Head of caudate nucleus (tissue), 42 donors: ENCODE data around the gene POLK.

Experiments
- DNase-seq, 42 donors: peaks; one replicate each; pipeline versions ENCODE4 v3.0.0 to v3.0.0-alpha.2; 2020 to 2021; ENCODE audit warnings: mixed read lengths in 7 of 42
- intact Hi-C: fragments of 100-400 bp; cut with DNase I; formaldehyde crosslinking; loops from one replicate; pipeline ENCODE4 v1.15.0; 2022

POLK gene

GRCh38 chr5:75623846-75624245 is 112.2 kb downstream of the POLK start:
- no peak for DNase-seq
- intact Hi-C loops = no loop called here

- intact Hi-C loops = no loop called here
Observed at GRCh38 chr5:75626959-75627358, 115.3 kb downstream of the POLK start.

DNA sequence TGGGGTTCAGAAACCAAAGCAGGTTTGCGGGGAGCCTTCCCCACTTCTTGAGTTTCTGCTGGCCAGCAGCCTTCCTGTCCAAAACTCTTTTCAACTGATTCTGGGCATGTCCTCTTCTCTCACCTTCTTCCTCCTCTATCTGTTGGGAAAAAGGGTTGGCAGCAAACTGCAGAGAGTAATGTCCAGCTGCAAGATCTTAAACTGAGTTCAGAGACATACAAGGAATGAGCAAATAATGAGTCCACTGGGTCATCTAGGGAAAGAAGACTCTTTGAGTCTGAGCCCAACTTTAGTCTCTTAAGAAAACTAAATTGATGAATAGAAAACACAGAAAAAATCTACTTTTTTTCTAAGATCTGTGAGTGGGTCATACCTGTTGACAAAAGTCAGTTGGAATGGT is 116.1 kb downstream of the POLK start:
- intact Hi-C loops = no loop called here
- no peak for DNase-seq

More at GRCh38 chr5:75626959-75627358, 115.3 kb downstream of the POLK start:
- no peak for DNase-seq

GRCh38 chr5:75630875-75631274 is 119.2 kb downstream of the POLK start:
- intact Hi-C loops = no loop called here
- DNase-seq = no peak

- DNase-seq = no peak
- intact Hi-C loops = no loop called here
Observed at GRCh38 chr5:75632321-75632720, 120.6 kb downstream of the POLK start.

DNA sequence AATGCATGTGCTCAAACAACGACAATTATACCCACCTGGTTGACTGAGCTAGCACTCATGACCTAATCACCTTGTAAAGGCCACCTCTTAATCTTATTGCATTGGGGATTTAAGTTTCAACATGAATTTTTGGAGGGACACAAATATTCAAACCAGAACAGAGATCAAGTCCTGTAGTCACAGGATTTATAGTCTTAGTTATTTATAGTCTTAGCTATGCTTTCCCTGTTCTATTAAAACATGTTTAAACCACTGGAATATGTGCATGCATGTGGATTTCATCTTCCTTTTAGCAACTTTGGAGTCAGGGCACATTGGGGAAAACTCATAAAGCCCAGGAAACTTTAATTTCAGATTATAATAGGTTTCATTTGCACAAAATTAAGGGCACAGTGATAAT is 126.3 kb downstream of the POLK start:
- no peak for DNase-seq
- intact Hi-C loops = no loop called here

DNA sequence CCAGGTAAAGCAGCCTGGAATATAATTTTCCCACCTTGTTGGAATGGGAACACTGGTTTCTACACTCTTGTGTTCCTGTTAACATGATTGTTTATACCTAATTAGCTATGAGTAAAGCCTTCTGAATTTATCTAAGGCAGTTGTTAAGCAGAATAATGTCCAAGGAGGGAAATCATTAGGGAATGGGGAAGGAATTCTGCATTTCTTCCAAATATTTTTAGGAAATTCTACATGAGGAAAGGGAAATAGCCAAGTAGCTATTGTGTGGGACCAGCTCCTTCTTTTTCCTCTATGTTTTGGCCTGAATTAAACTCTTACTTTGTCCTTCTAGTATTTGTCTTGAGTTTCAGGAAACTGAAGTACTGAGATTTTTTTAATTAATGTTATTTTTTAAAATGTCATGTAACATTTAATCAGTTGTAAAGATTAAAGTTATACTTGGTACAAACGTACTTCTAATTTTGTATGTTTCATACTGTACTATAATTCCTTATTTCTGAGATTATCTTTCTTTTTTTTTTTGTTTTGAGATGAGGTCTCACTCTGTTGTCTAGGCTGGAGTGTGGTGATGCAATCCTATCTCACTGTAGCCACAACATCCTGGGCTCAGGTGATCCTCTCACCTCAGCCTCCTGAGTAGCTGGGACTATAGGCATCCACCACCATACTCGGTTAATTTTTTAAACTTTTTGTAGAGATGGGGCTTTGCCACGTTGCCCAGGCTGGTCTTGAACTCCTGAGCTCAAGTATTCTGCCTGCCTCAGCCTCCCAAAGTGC is 128.0 kb downstream of the POLK start:
- intact Hi-C loops = no loop called here
- DNase-seq = no peak

DNA sequence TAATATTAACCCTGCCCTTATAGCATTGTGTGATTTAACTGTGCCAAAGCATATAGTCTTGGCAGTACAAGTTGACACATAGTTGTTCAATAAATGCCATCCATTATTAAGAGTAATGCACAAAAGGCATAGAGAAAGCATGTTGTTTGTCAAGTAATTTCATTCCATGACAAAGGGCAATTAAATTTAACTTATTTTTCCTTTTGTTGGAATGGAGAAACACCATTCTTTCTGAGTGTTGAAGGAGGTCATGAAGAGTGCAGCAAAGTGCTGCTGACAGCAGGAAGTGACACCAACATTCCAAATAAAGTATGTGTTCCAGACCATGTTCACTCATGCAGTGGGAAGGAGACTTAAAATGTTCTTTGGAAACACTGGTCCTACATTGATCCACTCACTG is 128.7 kb downstream of the POLK start:
- intact Hi-C loops = no loop called here

GRCh38 chr5:75640826-75641225 is 129.1 kb downstream of the POLK start:
- intact Hi-C loops = no loop called here
- DNase-seq = no peak

More for the DNA sequence above, 128.7 kb downstream of the POLK start:
- no peak for DNase-seq

DNA sequence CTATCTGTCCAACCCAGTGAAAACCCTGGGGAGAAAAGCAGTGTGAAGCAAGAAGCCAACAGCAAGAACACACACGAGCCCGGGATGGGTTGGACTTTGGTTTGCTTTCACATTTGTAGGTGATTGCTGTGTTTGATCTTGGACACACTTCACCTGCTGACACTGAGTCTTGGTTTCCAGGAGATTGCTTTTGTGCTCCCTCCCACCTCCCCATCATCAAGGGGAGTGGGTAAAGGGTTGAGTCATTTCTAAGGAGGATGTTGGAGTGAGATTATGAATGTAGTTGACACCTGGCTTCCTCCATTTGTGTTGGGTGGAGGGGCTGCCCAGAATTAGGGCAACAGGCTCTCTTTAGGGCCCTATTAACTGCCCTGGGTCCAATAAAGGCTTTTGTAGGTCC is 137.0 kb downstream of the POLK start:
- intact Hi-C loops = no loop called here
- no peak for DNase-seq
